ENCODE data around the gene INTS6. TPM values are rescaled to one million over a fixed set of nuclear protein-coding genes. Genes with fewer than 3 reads are reported as not detected.

The INTS6 gene
- total RNA-seq, 1 donor, result 40.5 TPM

DNA sequence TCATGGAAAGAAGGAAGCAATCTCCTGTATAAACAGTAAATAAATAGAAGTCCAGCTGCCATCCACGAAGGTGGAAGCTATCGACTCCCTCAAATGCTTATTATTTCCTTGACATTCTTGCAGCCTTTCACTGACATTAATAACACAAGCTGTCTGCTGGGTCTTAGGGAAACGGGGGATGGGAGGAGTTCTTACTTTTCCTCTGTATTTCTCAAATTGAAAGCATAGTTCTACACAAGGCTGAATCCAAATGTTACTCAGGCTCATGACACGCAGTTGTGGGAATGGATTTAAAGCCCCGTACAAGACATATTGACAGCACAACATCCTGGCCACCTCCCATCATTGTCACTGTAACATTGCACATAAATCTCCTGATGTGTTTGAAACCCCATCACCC lies 109.4 kb downstream of the INTS6 start:
- TF ChIP-seq, protein P1, sequence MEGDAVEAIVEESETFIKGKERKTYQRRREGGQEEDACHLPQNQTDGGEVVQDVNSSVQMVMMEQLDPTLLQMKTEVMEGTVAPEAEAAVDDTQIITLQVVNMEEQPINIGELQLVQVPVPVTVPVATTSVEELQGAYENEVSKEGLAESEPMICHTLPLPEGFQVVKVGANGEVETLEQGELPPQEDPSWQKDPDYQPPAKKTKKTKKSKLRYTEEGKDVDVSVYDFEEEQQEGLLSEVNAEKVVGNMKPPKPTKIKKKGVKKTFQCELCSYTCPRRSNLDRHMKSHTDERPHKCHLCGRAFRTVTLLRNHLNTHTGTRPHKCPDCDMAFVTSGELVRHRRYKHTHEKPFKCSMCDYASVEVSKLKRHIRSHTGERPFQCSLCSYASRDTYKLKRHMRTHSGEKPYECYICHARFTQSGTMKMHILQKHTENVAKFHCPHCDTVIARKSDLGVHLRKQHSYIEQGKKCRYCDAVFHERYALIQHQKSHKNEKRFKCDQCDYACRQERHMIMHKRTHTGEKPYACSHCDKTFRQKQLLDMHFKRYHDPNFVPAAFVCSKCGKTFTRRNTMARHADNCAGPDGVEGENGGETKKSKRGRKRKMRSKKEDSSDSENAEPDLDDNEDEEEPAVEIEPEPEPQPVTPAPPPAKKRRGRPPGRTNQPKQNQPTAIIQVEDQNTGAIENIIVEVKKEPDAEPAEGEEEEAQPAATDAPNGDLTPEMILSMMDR (IDR thresholded peaks at IDR 0.05; ENCODE audit: extremely low read depth, low read depth, low read length), result no peak
- H4K20me1 ChIP-seq (ENCODE audit: insufficient read depth, low read length), result no peaks in the 10 kb centered on the region
- H3K27me3 ChIP-seq (ENCODE audit: insufficient read depth, low read length), result no peaks in the 10 kb centered on the region
- H3K36me3 ChIP-seq (ENCODE audit: insufficient read depth, low read length), result no peaks in the 10 kb centered on the region
- H3K79me2 ChIP-seq (ENCODE audit: insufficient read depth, low read length), result no peaks in the 10 kb centered on the region
- H2AFZ ChIP-seq (ENCODE audit: low read length), result no peak overlapping the region
- H3K27ac ChIP-seq (ENCODE audit: low read depth, low read length), result no peak overlapping the region
- H3K4me2 ChIP-seq (ENCODE audit: insufficient read depth, low read length), result no peak overlapping the region
- H3K9me3 ChIP-seq (ENCODE audit: low read depth, low read length), result no peaks in the 10 kb centered on the region
- no peak for DNase-seq (ENCODE audit: insufficient read length, low spot score, missing footprints)
- H3K4me1 ChIP-seq (ENCODE audit: insufficient read depth, low read length), result peaks cover 21% of the 10 kb centered on the region
- no peak overlapping the region for H3K4me3 ChIP-seq (ENCODE audit: insufficient read depth, low read length)

DNA sequence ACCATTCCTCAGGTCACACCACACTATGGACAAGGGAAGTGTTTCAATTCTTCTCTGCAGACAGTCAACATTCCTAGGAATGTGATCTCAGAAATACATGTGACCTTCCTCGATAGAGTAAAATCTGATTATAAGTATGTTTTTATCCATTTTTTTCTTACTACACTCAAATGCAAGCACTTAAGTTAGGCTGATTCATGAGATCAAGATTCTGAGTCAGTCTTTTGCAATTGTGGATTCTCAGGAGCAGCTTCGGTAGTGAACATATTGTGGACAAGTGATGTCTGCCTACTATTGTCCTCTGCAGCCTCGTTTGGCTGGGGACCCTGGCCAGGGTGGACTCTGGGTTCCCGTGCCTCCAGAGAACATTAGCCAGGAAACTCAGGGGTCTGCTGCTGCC lies 110.1 kb downstream of the INTS6 start:
- H3K27ac ChIP-seq (ENCODE audit: low read depth, low read length), result peak overlapping the region; percentile 8
- TF ChIP-seq, protein P1 (IDR thresholded peaks at IDR 0.05; ENCODE audit: extremely low read depth, low read depth, low read length), result no peak
- H3K27me3 ChIP-seq (ENCODE audit: insufficient read depth, low read length), result no peaks in the 10 kb centered on the region
- H3K36me3 ChIP-seq (ENCODE audit: insufficient read depth, low read length), result no peaks in the 10 kb centered on the region
- H3K4me1 ChIP-seq (ENCODE audit: insufficient read depth, low read length), result peaks cover 21% of the 10 kb centered on the region
- H3K4me2 ChIP-seq (ENCODE audit: insufficient read depth, low read length), result no peak overlapping the region
- H2AFZ ChIP-seq (ENCODE audit: low read length), result no peak overlapping the region
- no peak overlapping the region for H3K4me3 ChIP-seq (ENCODE audit: insufficient read depth, low read length)
- H3K9me3 ChIP-seq (ENCODE audit: low read depth, low read length), result no peaks in the 10 kb centered on the region
- no peaks in the 10 kb centered on the region for H4K20me1 ChIP-seq (ENCODE audit: insufficient read depth, low read length)
- DNase-seq (ENCODE audit: insufficient read length, low spot score, missing footprints), result peak; percentile 90
- no peaks in the 10 kb centered on the region for H3K79me2 ChIP-seq (ENCODE audit: insufficient read depth, low read length)

DNA sequence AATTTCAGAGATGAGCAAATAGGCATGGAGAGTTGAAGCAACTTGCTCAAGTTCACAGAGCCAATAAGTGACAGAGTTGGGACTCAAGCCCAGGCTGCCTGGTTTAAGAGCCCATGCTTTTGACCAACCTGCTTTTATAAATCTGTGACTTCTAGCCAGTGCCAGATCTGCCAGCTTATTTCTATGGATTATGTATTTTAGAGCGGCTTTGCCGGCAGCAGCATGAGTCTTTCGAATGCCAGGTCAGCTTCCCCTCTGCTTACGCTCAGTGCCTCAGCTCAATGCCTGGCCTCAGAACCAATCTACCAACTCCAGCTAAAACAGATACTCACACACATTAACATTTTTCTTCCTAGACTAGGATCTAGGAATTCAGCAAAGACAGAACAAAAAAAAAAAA lies 111.0 kb downstream of the INTS6 start:
- DNase-seq (ENCODE audit: insufficient read length, low spot score, missing footprints), result no peak
- Histone ChIP-seq H3K36me3 (ENCODE audit: insufficient read depth, low read length) (no peaks in the 10 kb centered on the region), H3K27ac (ENCODE audit: low read depth, low read length) (no peak overlapping the region), H3K27me3 (ENCODE audit: insufficient read depth, low read length) (no peaks in the 10 kb centered on the region), H3K9me3 (ENCODE audit: low read depth, low read length) (no peaks in the 10 kb centered on the region), H3K4me2 (ENCODE audit: insufficient read depth, low read length) (no peak overlapping the region), H3K79me2 (ENCODE audit: insufficient read depth, low read length) (no peaks in the 10 kb centered on the region), H3K4me3 (ENCODE audit: insufficient read depth, low read length) (no peak overlapping the region), H3K4me1 (ENCODE audit: insufficient read depth, low read length) (peaks cover 21% of the 10 kb centered on the region), H4K20me1 (ENCODE audit: insufficient read depth, low read length) (no peaks in the 10 kb centered on the region), H2AFZ (ENCODE audit: low read length) (no peak overlapping the region)
- TF ChIP-seq, protein P1 (IDR thresholded peaks at IDR 0.05; ENCODE audit: extremely low read depth, low read depth, low read length), result no peak

DNA sequence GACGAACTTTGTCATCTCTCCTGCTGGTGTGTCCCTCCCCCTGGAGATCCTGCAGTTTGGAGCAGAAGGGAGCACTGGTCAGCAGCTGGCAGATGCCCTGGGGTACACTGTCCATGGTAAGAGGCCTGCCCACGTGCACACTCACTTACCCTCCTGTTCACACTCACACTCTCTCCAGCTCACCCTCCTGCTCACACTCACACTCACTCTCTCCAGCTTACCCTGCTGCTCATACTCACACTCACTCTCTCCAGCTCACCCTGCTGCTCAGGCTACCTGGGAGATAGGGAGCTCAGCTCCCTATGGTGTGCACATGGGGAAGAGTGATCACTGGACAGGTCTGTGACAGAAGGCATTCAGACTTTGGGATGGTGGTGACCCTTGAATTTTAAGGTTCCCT lies 111.6 kb downstream of the INTS6 start:
- Histone ChIP-seq H3K4me1 (ENCODE audit: insufficient read depth, low read length) (peaks cover 21% of the 10 kb centered on the region), H3K9me3 (ENCODE audit: low read depth, low read length) (no peaks in the 10 kb centered on the region), H3K79me2 (ENCODE audit: insufficient read depth, low read length) (no peaks in the 10 kb centered on the region), H3K36me3 (ENCODE audit: insufficient read depth, low read length) (no peaks in the 10 kb centered on the region), H3K27ac (ENCODE audit: low read depth, low read length) (no peak overlapping the region), H2AFZ (ENCODE audit: low read length) (no peak overlapping the region), H4K20me1 (ENCODE audit: insufficient read depth, low read length) (no peaks in the 10 kb centered on the region), H3K4me3 (ENCODE audit: insufficient read depth, low read length) (no peak overlapping the region), H3K4me2 (ENCODE audit: insufficient read depth, low read length) (no peak overlapping the region), H3K27me3 (ENCODE audit: insufficient read depth, low read length) (no peaks in the 10 kb centered on the region)
- TF ChIP-seq, protein P1 (IDR thresholded peaks at IDR 0.05; ENCODE audit: extremely low read depth, low read depth, low read length), result no peak
- no peak for DNase-seq (ENCODE audit: insufficient read length, low spot score, missing footprints)
